T-helper 1 cell treated with Interleukin-12 subunit alpha and Interleukin-12 subunit beta and Interleukin-4 antibody, amounts not matched to agents 30 μg/mL and 1 μg/mL, for 36 hours (primary cell): ENCODE results near the gene RNF13.
"Not testable (repeated sequence)": the region's sequence is repeated elsewhere in the genome, so short reads cannot be mapped to it uniquely, and the experiment has no call there.

Experiments
- H3K27ac Mint-ChIP-seq: one replicate; pipeline ENCODE4 v1.8.0; 2021; ENCODE audit warnings: mild to moderate bottlenecking, mixed read lengths
- H3K27me3 Mint-ChIP-seq: one replicate; pipeline ENCODE4 v1.8.0; 2021; ENCODE audit warnings: low read depth, mixed read lengths
- H3K36me3 Mint-ChIP-seq: one replicate; pipeline ENCODE4 v1.8.0; 2021; ENCODE audit warnings: low read depth, mixed read lengths
- H3K4me1 Mint-ChIP-seq: one replicate; pipeline ENCODE4 v1.8.0; 2021; ENCODE audit warnings: low read depth, mixed read lengths
- H3K4me3 Mint-ChIP-seq: one replicate; pipeline ENCODE4 v1.8.0; 2021; ENCODE audit warnings: mild to moderate bottlenecking, moderate library complexity, mixed read lengths
- H3K9me3 Mint-ChIP-seq: one replicate; pipeline ENCODE4 v1.8.0; 2021; ENCODE audit warnings: mixed read lengths

Gene RNF13

GRCh38 chr3:149917124-149917667, 104.2 kb downstream of the RNF13 start:
- Mint-ChIP-seq H3K4me1 (no peaks in the 10 kb centered on the region), H3K36me3 (peaks cover 11% of the 10 kb centered on the region), H3K4me3 (no peak overlapping the region), H3K27me3 (no peaks in the 10 kb centered on the region), H3K27ac (no peak overlapping the region), H3K9me3 (no peaks in the 10 kb centered on the region)

GRCh38 chr3:149919509-149919908, 106.5 kb downstream of the RNF13 start:
- Mint-ChIP-seq H3K27me3 (no peaks in the 10 kb centered on the region), H3K4me1 (no peaks in the 10 kb centered on the region), H3K9me3 (no peaks in the 10 kb centered on the region), H3K27ac (no peak overlapping the region), H3K36me3 (peaks cover 16% of the 10 kb centered on the region), H3K4me3 (no peak overlapping the region)

DNA sequence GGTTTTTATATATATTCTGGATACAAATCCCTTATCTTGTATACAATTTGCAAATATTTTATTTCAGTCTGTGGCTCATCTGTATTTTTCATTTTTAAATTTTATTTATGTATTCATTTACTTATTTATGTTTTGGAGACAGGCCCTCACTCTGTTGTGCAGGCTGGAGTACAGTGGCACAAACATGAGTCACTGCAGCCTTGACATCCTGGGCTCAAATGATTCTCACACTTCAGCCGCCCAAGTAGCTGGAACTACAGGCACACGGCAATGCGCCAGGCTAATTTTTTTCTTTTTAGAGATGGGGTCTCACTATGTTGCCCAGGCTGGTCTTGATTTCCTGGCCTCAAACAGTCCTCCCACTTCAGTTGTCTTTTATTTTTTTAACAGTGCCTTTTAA, 107.1 kb downstream of the RNF13 start:
- no peaks in the 10 kb centered on the region for H3K4me1 Mint-ChIP-seq
- H3K36me3 Mint-ChIP-seq: peaks cover 16% of the 10 kb centered on the region
- no peaks in the 10 kb centered on the region for H3K9me3 Mint-ChIP-seq
- H3K27ac Mint-ChIP-seq: no peak overlapping the region
- no peak overlapping the region for H3K4me3 Mint-ChIP-seq
- no peaks in the 10 kb centered on the region for H3K27me3 Mint-ChIP-seq

DNA sequence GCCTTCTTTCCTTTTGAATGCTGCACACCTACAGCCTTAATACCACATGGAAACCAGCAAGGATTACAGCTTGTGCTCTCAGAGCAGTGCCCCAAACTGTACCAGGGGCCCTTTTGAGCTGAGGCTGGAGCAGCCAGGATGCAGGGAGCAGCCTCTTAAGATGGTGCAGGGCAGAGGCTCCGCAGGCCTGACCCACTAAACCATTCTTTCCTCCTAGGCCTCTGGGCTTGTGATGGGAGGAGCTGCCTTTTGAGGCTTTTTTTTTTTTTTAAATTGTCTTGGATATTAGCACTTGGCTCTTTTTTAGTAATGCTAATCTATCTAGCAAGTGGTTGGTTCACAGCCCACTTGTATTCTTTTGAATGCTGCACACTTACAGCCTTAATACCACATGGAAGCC, 120.0 kb downstream of the RNF13 start:
- Mint-ChIP-seq H3K4me3 (no peak overlapping the region), H3K9me3 (no peaks in the 10 kb centered on the region), H3K27me3 (no peaks in the 10 kb centered on the region), H3K27ac (no peak overlapping the region), H3K4me1 (peaks cover 9% of the 10 kb centered on the region), H3K36me3 (peaks cover 16% of the 10 kb centered on the region)

DNA sequence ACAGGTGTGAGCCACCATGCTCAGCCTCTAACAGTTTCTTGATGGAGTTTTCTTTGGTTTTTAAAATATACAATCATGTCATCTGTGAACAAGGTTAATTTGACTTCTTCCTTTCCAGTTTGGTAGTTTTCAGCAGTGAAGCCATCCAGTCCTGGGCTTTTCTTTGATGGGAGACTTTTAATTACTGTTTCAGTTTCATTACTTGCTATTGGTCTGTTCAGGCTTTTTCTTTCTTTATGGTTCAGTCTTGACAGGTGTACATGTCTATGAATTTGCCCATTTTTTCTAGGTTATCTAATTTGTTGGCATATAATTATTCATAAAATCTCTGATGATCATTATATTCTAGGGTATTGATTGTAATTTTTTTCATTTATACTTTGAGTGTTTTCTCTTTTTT, 120.8 kb downstream of the RNF13 start:
- H3K4me1 Mint-ChIP-seq: peaks cover 9% of the 10 kb centered on the region

GRCh38 chr3:149934524-149934923, 121.5 kb downstream of the RNF13 start:
- Mint-ChIP-seq H3K27me3 (no peaks in the 10 kb centered on the region), H3K4me1 (peaks cover 14% of the 10 kb centered on the region), H3K4me3 (no peak overlapping the region), H3K27ac (no peak overlapping the region), H3K36me3 (peaks cover 16% of the 10 kb centered on the region), H3K9me3 (no peaks in the 10 kb centered on the region)

More for the DNA sequence above, 120.8 kb downstream of the RNF13 start:
- Mint-ChIP-seq H3K27me3 (no peaks in the 10 kb centered on the region), H3K36me3 (peaks cover 14% of the 10 kb centered on the region), H3K9me3 (no peaks in the 10 kb centered on the region), H3K27ac (no peak overlapping the region), H3K4me3 (no peak overlapping the region)

DNA sequence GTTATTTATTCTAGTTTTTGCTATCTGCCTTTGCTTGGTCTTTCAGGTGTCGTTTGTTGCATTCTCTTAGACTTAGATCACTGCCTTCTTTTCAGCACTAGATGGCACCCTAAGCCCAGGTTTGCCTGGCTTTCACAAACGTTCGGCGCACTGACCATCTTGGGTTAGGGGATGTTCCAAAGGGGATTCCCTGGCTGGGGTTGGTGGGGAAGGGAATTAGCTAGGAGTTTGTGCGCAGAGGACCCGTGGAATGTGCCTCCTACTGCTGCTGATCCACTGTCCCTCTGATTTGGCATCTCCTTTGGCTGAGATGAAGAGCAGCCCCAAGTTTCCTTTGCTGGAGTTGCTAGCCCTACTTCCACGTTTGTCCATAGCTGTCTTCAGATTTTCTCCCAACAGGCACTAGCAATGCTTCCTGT, 123.8 kb downstream of the RNF13 start:
- Mint-ChIP-seq H3K4me1 (peaks cover 14% of the 10 kb centered on the region), H3K9me3 (no peaks in the 10 kb centered on the region), H3K36me3 (peaks cover 18% of the 10 kb centered on the region), H3K4me3 (no peak overlapping the region), H3K27me3 (no peaks in the 10 kb centered on the region), H3K27ac (no peak overlapping the region)

- H3K36me3 Mint-ChIP-seq: peaks cover 25% of the 10 kb centered on the region
- peaks cover 14% of the 10 kb centered on the region for H3K4me1 Mint-ChIP-seq
- not testable (repeated sequence) for H3K9me3 Mint-ChIP-seq, H3K4me3 Mint-ChIP-seq, H3K27ac Mint-ChIP-seq, H3K27me3 Mint-ChIP-seq
These were observed 125.5 kb downstream of the RNF13 start for GRCh38 chr3:149938392-149939055.

DNA sequence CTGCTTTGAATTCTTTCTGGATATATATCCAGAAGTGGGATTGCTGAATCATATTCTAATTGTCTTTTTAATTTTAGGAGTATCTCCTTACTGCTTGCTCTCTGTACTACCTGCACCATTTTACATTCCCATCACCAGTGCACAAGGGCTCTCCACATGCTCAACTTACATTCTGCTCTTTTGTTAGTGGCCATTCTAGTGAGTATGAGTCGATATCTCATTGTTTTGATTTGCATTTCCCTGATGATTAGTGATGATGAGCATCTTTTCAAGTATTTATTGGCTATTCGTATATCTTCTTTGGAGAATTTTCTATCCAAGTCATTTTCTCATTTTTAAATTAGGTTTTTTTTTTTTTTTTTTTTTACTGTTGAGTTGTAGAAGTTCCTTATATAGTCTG, 128.2 kb downstream of the RNF13 start:
- H3K36me3 Mint-ChIP-seq: peaks cover 31% of the 10 kb centered on the region
- no peak overlapping the region for H3K27ac Mint-ChIP-seq
- peaks cover 10% of the 10 kb centered on the region for H3K4me1 Mint-ChIP-seq
- peaks cover 10% of the 10 kb centered on the region for H3K9me3 Mint-ChIP-seq
- no peaks in the 10 kb centered on the region for H3K27me3 Mint-ChIP-seq
- no peak overlapping the region for H3K4me3 Mint-ChIP-seq

GRCh38 chr3:149941946-149942345, 128.9 kb downstream of the RNF13 start:
- Mint-ChIP-seq H3K9me3 (peaks cover 10% of the 10 kb centered on the region), H3K4me3 (no peak overlapping the region), H3K36me3 (peaks cover 29% of the 10 kb centered on the region), H3K27ac (no peak overlapping the region), H3K4me1 (peaks cover 7% of the 10 kb centered on the region), H3K27me3 (no peaks in the 10 kb centered on the region)

DNA sequence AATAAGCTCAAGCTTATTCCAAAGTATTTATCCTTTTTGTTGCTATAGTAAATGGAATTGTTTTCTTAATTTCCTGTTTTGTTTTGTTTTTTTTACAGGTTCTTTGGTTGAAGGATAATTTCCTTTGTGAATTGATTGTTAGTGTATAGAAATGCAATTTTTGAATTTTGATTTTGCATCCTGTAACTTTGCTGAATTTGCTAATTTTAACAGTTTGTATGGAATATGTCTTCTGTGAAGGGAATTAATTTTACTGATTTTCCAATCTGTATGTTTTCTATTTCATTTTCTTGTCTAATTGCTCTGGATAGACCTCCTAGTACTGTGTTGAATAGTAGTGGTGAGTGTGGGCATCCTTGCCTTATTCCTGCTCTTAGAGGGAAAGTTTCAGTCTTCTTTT, 129.4 kb downstream of the RNF13 start:
- Mint-ChIP-seq H3K9me3 (peaks cover 10% of the 10 kb centered on the region), H3K4me3 (no peak overlapping the region), H3K27ac (no peak overlapping the region), H3K4me1 (peaks cover 7% of the 10 kb centered on the region), H3K27me3 (no peaks in the 10 kb centered on the region), H3K36me3 (peaks cover 29% of the 10 kb centered on the region)

DNA sequence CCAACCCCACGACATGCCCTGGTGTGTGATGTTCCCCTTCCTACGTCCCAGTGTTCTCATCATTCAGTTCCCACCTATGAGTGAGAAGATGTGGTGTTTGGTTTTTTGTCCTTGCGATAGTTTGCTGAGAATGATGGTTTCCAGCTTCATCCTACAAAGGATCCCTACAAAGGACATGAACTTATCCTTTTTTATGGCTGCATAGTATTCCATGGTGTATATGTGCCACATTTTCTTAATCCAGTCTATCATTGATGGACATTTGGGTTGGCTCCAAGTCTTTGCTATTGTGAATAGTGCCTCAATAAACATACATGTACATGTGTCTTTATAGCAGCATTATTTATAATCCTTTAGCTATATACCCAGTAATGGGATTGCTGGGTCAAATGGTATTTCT, 131.0 kb downstream of the RNF13 start:
- not testable (repeated sequence) for H3K9me3 Mint-ChIP-seq, H3K4me1 Mint-ChIP-seq, H3K27me3 Mint-ChIP-seq, H3K27ac Mint-ChIP-seq, H3K4me3 Mint-ChIP-seq
- H3K36me3 Mint-ChIP-seq: peaks cover 29% of the 10 kb centered on the region

- Mint-ChIP-seq H3K27ac (no peak overlapping the region), H3K36me3 (peaks cover 23% of the 10 kb centered on the region)
These were observed 134.2 kb downstream of the RNF13 start for GRCh38 chr3:149947231-149947630.

DNA sequence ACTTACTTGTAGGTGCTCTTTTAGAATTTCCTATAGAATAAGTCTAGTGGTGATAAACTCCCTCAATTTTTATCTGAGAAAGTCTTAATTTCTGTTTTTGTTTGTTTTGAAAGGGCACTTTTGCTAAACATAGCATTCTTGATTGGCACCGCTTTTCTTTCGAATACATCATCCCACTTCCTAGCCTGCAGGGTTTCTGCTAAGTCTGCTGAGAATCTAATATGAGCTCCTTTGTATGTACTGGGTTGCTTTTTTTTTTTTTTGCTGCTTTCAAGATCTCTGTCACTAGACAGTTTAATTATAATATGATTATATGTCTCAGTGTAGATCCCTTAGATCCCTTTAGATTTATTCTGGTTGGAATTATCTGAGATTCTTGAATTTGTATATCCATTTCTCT, 136.2 kb downstream of the RNF13 start:
- Mint-ChIP-seq H3K27ac (no peak overlapping the region), H3K4me1 (peaks cover 8% of the 10 kb centered on the region), H3K9me3 (no peaks in the 10 kb centered on the region), H3K4me3 (no peak overlapping the region), H3K36me3 (peaks cover 9% of the 10 kb centered on the region), H3K27me3 (no peaks in the 10 kb centered on the region)

More at GRCh38 chr3:149947231-149947630, 134.2 kb downstream of the RNF13 start:
- Mint-ChIP-seq H3K4me3 (no peak overlapping the region), H3K27me3 (no peaks in the 10 kb centered on the region), H3K4me1 (peaks cover 8% of the 10 kb centered on the region), H3K9me3 (peaks cover 9% of the 10 kb centered on the region)

GRCh38 chr3:149954812-149955211, 141.8 kb downstream of the RNF13 start:
- Mint-ChIP-seq H3K27ac (no peak overlapping the region), H3K36me3 (peaks cover 2% of the 10 kb centered on the region), H3K9me3 (no peaks in the 10 kb centered on the region), H3K27me3 (no peaks in the 10 kb centered on the region), H3K4me1 (peaks cover 12% of the 10 kb centered on the region), H3K4me3 (no peak overlapping the region)
